Measurements from ENCODE around the gene FADD.
A peak's percentile ranks its signal among the peaks of the same experiment; 100 is the strongest.
"Not testable (repeated sequence)": the region's sequence is repeated elsewhere in the genome, so short reads cannot be mapped to it uniquely, and the experiment has no call there.

The FADD gene

DNA sequence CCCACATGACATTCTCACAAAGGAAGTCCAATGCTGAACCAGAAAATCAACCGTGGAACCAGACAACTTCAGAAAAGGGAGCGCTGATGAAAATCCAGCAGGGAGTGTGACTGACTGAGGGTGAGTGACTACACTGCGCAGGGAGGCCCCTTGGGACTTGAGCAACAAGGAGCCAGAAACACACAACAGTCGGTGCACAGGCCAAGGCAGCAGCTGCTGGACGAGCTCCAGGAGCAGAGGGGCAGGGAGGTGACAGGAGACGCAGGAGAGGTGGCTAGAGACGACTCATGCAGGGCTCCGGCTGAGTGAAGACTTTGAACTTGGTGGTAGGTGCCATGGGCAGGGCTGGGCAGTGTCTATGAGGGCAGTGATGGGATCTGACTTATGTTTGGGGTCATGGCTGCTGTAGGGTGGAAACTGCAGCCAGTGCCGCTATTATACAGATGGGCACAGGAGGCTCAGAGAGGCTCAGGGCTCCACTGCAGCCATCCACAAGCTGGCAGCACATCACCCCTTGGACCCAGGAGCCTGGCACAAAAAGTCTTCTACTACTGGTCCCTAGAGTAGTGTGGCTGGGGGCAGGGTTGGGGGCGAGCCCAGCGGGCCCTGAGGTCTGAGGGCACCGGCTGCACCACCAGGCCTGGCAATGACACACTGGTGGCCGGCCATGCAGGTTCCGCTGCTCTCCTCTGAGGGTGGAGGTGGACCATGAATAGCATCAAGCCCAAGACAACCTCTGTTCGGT lies 10.3 kb upstream of the FADD start:
- H2AFZ ChIP-seq (ENCODE audit: low read length, unreplicated experiment) = no peak overlapping the region
- no peaks in the 10 kb centered on the region; the same call in 1 of the 2 replicates for H3K27me3 ChIP-seq (ENCODE audit: insufficient read depth, low read length)
- no peak overlapping the region for H3K4me3 ChIP-seq (ENCODE audit: low read depth, low read length)
- no peak overlapping the region for H3K27ac ChIP-seq (ENCODE audit: low read depth, low read length)
- H3K4me1 ChIP-seq (ENCODE audit: control insufficient read depth, insufficient read depth, low read length, unreplicated experiment) = no peaks in the 10 kb centered on the region
- no peaks in the 10 kb centered on the region for H3K36me3 ChIP-seq (ENCODE audit: insufficient read depth, low read length)
- no peaks in the 10 kb centered on the region for H3K79me2 ChIP-seq (ENCODE audit: control insufficient read depth, insufficient read depth, low read length, unreplicated experiment)

DNA sequence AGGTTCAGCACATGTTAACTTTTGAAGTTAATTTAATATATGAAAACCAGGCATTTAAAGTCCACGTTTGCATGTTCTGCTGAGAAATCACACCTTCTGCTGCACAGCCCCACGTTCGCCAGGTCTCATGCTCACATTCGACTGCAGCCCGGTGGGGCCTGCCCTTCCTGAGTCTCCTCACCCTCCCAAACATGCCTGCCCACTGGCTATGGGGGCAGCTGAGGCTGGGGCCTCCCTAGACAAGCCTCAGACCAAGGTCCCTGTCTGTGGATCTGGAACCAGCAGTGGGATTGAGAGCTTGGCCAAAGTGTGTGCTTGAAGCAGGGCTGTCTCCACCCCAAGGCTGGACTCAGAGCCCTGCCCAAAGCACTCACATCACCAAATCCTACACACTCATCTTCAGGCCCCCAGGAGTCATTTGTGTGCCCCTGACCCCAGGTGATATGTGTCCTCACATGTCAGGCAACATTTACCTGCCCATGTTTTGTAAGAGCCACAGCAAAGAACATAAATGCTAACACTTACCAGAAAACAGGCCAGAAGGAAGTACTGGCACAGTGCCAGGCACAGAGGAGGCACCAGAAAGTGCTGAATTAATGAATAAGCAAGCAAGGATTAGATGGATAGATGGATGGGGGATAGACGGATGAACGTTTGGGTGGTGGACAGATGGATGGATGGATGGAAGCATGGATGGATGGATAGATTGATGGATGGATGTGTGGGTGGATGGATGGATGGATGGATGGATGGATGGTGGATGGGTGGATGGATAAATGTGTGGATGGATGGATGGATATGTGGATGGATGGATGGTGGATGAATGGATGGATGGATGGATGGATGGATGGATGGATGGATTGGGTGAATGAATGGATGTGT lies 9.4 kb upstream of the FADD start:
- Histone ChIP-seq H3K4me1 (ENCODE audit: control insufficient read depth, insufficient read depth, low read length, unreplicated experiment) (no peaks in the 10 kb centered on the region), H2AFZ (ENCODE audit: low read length, unreplicated experiment) (no peak overlapping the region), H3K27ac (ENCODE audit: low read depth, low read length) (no peak overlapping the region), H3K27me3 (ENCODE audit: insufficient read depth, low read length) (no peaks in the 10 kb centered on the region; the same call in 1 of the 2 replicates), H3K79me2 (ENCODE audit: control insufficient read depth, insufficient read depth, low read length, unreplicated experiment) (no peaks in the 10 kb centered on the region), H3K4me3 (ENCODE audit: low read depth, low read length) (no peak overlapping the region), H3K36me3 (ENCODE audit: insufficient read depth, low read length) (no peaks in the 10 kb centered on the region)

DNA sequence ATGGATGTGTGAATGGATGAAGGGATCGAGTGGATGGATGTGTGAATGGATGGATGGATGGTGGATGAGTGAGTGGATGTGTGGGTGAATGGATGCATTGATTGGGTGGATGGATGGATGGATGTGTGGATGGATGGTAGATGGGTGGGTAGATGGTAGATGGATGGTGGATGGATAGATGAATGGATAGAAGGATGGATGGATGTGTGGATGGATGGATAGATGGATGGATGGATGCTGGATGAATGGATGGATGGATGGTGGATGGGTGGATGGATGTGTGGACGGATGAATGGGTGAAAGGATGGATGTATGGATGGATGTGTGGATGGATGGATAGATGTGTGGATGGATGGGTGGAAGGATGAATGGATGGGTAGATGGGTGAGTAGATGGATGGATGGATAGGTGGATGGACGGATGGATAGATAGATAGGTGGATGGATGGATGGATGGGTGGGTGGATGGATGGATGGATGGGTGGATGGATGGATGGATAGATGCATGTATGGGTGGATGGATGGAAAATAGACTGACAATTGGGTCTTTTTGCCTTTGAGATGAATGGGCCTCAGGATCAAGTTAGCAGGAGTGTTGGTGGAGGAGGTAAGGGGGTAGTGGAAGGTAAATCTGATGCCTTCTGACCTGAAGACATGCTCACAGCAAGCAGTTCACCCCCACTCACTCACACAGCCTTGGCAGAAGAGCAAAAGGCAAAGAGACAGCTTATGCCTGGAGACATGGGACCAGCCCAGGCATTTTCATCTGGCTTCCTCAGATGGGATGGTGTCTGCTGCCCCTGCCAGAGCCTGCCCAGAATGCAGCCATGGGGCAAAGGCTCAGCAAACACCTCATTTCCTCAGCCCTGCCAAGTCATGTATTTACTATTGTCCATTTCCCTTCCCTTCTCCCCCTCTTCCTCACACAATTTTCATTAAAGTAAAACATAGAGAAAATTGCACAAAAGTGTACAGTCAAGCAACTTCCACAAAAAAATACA lies 8.0 kb upstream of the FADD start:
- Histone ChIP-seq H3K27me3 (ENCODE audit: insufficient read depth, low read length) (no peaks in the 10 kb centered on the region; the same call in 1 of the 2 replicates), H3K4me3 (ENCODE audit: low read depth, low read length) (no peak overlapping the region), H3K36me3 (ENCODE audit: insufficient read depth, low read length) (no peaks in the 10 kb centered on the region), H3K27ac (ENCODE audit: low read depth, low read length) (no peak overlapping the region), H3K4me1 (ENCODE audit: control insufficient read depth, insufficient read depth, low read length, unreplicated experiment) (no peaks in the 10 kb centered on the region), H3K79me2 (ENCODE audit: control insufficient read depth, insufficient read depth, low read length, unreplicated experiment) (no peaks in the 10 kb centered on the region), H2AFZ (ENCODE audit: low read length, unreplicated experiment) (no peak overlapping the region)

DNA sequence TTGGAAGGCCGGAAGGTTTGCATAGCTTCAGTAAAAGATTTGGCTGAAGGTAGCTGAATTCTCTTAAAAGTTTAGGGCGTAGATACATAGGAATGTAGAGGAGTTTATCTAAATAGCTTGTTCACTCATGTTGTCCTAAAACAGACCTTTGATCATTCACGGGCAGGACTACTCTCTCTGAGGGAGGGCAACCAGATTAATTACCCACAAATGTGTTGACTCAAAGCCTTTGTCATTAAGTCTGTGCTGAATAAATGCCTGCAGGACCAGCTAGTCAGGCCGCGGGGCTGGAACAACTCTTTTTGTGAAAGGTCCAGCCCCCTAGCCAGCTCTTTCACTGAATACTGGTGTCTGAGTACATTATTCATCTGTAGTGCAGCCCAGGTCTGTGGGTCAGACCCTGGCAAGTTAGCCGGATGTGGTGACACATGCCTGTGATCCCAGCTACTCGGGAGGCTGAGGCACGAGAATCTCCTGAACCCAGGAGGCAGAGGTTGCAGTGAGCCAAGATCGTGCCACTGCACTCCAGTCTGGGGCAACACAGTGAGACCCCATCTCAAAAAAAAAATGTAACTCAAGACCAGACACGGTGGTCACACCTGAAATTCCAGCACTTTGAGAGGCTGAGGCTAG lies 2.8 kb upstream of the FADD start:
- Histone ChIP-seq H3K4me3 (ENCODE audit: low read depth, low read length) (no peak overlapping the region), H3K4me1 (ENCODE audit: control insufficient read depth, insufficient read depth, low read length, unreplicated experiment) (peaks cover 15% of the 10 kb centered on the region), H2AFZ (ENCODE audit: low read length, unreplicated experiment) (no peak overlapping the region), H3K27ac (ENCODE audit: low read depth, low read length) (no peak overlapping the region), H3K36me3 (ENCODE audit: insufficient read depth, low read length) (peaks cover 5% of the 10 kb centered on the region; the same call in 1 of the 2 replicates), H3K27me3 (ENCODE audit: insufficient read depth, low read length) (no peaks in the 10 kb centered on the region), H3K79me2 (ENCODE audit: control insufficient read depth, insufficient read depth, low read length, unreplicated experiment) (peaks cover 21% of the 10 kb centered on the region)

DNA sequence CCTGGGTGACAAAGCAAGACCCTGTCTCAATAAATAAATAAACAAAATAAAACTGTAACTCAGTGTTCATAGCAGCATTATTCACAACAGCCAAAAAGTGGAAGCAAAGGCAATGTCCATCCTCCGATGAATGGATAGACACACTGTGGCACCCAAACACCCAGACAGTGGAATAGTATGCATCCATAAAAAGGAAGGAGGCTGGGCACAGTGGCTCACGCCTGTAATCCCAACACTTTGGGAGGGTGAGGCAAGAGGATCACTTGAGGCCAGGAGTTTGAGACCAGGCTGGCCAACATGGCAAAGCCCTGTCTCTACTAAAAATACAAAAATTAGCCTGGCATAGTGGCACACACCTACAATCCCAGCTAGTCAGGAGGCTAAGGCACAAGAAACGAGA lies 2.0 kb upstream of the FADD start:
- not testable (repeated sequence) for H2AFZ ChIP-seq (ENCODE audit: low read length, unreplicated experiment); H3K36me3 ChIP-seq (ENCODE audit: insufficient read depth, low read length); H3K27me3 ChIP-seq (ENCODE audit: insufficient read depth, low read length); H3K27ac ChIP-seq (ENCODE audit: low read depth, low read length); H3K4me3 ChIP-seq (ENCODE audit: low read depth, low read length)
- Histone ChIP-seq H3K4me1 (ENCODE audit: control insufficient read depth, insufficient read depth, low read length, unreplicated experiment) (peaks cover 20% of the 10 kb centered on the region), H3K79me2 (ENCODE audit: control insufficient read depth, insufficient read depth, low read length, unreplicated experiment) (peaks cover 28% of the 10 kb centered on the region)

DNA sequence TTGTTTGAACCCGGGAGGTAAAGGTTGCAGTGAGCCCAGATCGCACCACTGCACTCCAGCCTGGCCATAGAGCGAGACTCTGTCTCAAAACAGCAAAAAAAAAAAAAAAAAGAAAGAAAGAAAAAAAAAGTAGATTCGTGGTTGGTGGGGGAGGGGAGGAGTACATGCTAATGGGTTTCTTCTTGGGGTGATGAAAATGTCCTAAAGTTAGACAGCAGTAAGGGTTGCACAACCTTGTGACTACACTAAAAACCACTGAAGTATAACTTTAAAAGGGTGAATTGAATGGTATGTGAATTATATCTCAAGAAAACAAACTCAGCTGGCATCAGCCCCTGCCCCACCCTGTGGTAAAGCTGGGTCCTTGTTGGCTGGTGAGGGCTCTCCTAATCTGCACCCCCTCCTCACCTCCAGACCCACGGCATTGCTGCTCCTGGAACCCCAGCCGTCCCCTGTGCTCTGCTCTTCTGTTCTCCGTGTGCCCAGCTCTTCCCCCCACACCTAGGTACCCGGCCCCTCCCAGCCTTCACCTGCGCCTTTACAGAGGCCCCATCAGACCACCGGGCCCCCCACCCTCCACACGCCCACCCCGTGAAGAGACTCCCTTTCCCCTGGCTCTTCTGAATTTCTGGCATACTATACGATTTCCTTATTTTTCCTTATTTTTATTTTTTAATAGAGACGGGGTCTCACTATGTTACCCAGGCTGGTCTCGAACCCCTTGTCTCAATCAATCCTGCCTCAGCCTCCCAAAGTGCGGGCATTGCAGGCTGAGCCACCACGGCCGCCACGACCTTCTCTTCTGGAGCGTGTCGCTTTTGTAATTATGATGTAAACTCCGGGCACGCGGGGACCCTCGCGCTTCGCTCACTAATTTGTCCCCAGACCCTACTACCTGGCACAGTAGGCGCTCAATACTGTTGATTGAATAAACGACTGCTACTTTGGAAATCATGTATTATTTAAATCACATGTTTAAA lies 924 bp upstream of the FADD start:
- H3K79me2 ChIP-seq (ENCODE audit: control insufficient read depth, insufficient read depth, low read length, unreplicated experiment) = peaks cover 39% of the 10 kb centered on the region
- H3K36me3 ChIP-seq (ENCODE audit: insufficient read depth, low read length) = peaks cover 15% of the 10 kb centered on the region
- peak overlapping the region; percentile 99 for H3K4me3 ChIP-seq (ENCODE audit: low read depth, low read length)
- H2AFZ ChIP-seq (ENCODE audit: low read length, unreplicated experiment) = peak overlapping the region; percentile 83
- no peaks in the 10 kb centered on the region for H3K27me3 ChIP-seq (ENCODE audit: insufficient read depth, low read length)
- H3K4me1 ChIP-seq (ENCODE audit: control insufficient read depth, insufficient read depth, low read length, unreplicated experiment) = peaks cover 20% of the 10 kb centered on the region
- H3K27ac ChIP-seq (ENCODE audit: low read depth, low read length) = no peak overlapping the region

DNA sequence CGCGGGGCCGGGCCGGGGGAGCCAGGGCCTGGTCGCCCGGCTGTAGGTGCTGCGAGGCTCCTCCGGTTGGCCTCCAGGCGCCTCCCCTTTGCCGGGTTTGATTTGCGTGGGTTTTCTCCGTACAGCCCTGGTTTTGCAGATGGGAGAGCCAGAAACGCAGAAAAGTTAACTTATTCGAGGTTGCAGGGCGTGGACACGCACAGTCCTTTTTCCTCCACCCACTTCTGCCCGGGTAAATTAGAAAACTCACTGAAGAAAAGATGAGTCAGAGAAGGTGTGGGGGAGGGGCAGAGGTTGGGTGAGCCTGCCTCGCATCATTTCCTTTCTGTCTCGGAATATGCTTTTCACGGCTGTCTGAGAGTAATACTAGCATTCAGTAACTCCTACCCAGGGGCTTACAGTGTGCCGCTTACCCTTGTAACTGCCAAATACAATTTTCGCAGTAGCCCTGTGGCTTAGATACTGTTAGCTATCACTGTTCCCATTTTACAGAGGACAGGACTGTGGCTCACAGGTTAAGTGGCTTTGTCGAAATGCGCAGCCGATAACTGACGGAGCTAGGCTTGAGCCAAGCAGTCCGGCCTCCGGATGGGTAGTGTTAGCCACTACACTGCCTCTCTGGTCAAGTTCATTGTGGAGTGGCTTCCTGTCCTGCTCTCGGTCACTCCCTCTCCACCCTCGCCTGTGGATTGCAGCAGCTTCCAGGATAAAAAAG lies 812 bp downstream of the FADD start:
- peaks cover 20% of the 10 kb centered on the region for H3K4me1 ChIP-seq (ENCODE audit: control insufficient read depth, insufficient read depth, low read length, unreplicated experiment)
- H2AFZ ChIP-seq (ENCODE audit: low read length, unreplicated experiment) = peak overlapping the region; percentile 88
- H3K27me3 ChIP-seq (ENCODE audit: insufficient read depth, low read length) = no peaks in the 10 kb centered on the region
- H3K27ac ChIP-seq (ENCODE audit: low read depth, low read length) = peak overlapping the region; percentile 96
- peaks cover 17% of the 10 kb centered on the region for H3K36me3 ChIP-seq (ENCODE audit: insufficient read depth, low read length)
- H3K79me2 ChIP-seq (ENCODE audit: control insufficient read depth, insufficient read depth, low read length, unreplicated experiment) = peaks cover 48% of the 10 kb centered on the region
- peak overlapping the region; percentile 99 for H3K4me3 ChIP-seq (ENCODE audit: low read depth, low read length)

DNA sequence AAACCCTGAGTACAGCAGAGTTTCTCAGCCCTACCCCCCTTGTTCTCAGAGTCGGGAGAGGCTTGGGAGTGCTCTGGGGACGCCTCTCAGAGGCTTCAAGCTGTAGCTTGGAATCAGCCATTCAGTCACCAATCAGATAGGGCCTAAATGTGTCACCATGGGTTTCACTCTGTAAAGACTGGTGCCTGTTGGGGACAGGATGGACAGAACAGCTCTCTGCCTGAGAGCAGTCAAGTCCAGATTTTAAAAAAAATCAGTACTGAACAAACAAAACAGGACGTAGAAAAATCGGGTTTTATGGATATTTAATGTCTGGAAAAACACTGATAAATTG lies 1.3 kb downstream of the FADD start:
- Histone ChIP-seq H3K36me3 (ENCODE audit: insufficient read depth, low read length) (peaks cover 17% of the 10 kb centered on the region), H3K79me2 (ENCODE audit: control insufficient read depth, insufficient read depth, low read length, unreplicated experiment) (peaks cover 52% of the 10 kb centered on the region), H2AFZ (ENCODE audit: low read length, unreplicated experiment) (peak overlapping the region; percentile 88), H3K27ac (ENCODE audit: low read depth, low read length) (peak overlapping the region; percentile 96), H3K4me3 (ENCODE audit: low read depth, low read length) (peak overlapping the region; percentile 99), H3K4me1 (ENCODE audit: control insufficient read depth, insufficient read depth, low read length, unreplicated experiment) (peaks cover 20% of the 10 kb centered on the region), H3K27me3 (ENCODE audit: insufficient read depth, low read length) (no peaks in the 10 kb centered on the region)

Measured in ACC112 (cell line).